GM21526 (cell line): ENCODE measurements around the gene KITLG.
"Not testable (repeated sequence)": the region's sequence is repeated elsewhere in the genome, so short reads cannot be mapped to it uniquely, and the experiment has no call there.

Experiments used
- ATAC-seq: cut with Tn5 transposase; IDR thresholded peaks from one replicate; pipeline ENCODE4 v1.9.1; 2021; ENCODE audit warnings: moderate library complexity; ENCODE audit not compliant: unreplicated experiment, low FRiP score

Gene KITLG

GRCh38 chr12:88580051-88580871 is at the start of gene KITLG:
KITLG (minus strand) TSS chr12:88580471; CDS start chr12:88580278, 193 bp downstream.
- peak; percentile 87 for ATAC-seq

GRCh38 chr12:88628856-88629509 is 48.7 kb upstream of the KITLG start:
- no peak for ATAC-seq

GRCh38 chr12:88628035-88628434 is 47.8 kb upstream of the KITLG start:
- ATAC-seq = not testable (repeated sequence)

- ATAC-seq = no peak
These were observed 47.2 kb upstream of the KITLG start for GRCh38 chr12:88627501-88627900.

- no peak for ATAC-seq
These were observed 45.1 kb upstream of the KITLG start for GRCh38 chr12:88625356-88625755.

- ATAC-seq = no peak
These were observed 44.6 kb upstream of the KITLG start for GRCh38 chr12:88624911-88625310.

- no peak for ATAC-seq
These were observed 43.7 kb upstream of the KITLG start for GRCh38 chr12:88623777-88624548.

- ATAC-seq = no peak
These were observed 37.1 kb upstream of the KITLG start for GRCh38 chr12:88617352-88617751.

GRCh38 chr12:88615490-88615889 is 35.2 kb upstream of the KITLG start:
- no peak for ATAC-seq

- no peak for ATAC-seq
These were observed 24.4 kb upstream of the KITLG start for GRCh38 chr12:88604646-88605045.

GRCh38 chr12:88600272-88600671 is 20.0 kb upstream of the KITLG start:
- ATAC-seq = no peak

- ATAC-seq = no peak
These were observed 17.1 kb upstream of the KITLG start for GRCh38 chr12:88597365-88597764.

- no peak for ATAC-seq
These were observed 15.4 kb upstream of the KITLG start for GRCh38 chr12:88595697-88596096.

GRCh38 chr12:88594780-88595179 is 14.5 kb upstream of the KITLG start:
- no peak for ATAC-seq

GRCh38 chr12:88591343-88591742 is 11.1 kb upstream of the KITLG start:
- ATAC-seq = no peak

GRCh38 chr12:88590851-88591250 is 10.6 kb upstream of the KITLG start:
- ATAC-seq = no peak

GRCh38 chr12:88585077-88585476 is 4.8 kb upstream of the KITLG start:
- no peak for ATAC-seq

GRCh38 chr12:88579601-88580050 is 645 bp downstream of the KITLG start:
- ATAC-seq = no peak

GRCh38 chr12:88579161-88579517 is 1.1 kb downstream of the KITLG start:
- ATAC-seq = no peak

GRCh38 chr12:88578276-88579160 is 1.8 kb downstream of the KITLG start:
- no peak for ATAC-seq
